Measurements from ENCODE around the gene CRAMP1. TPM values are rescaled to one million over a fixed set of nuclear protein-coding genes. Genes with fewer than 3 reads are reported as not detected.

Gene CRAMP1
- total RNA-seq, 1 experiment from 2014 or later = 28.8 TPM

GRCh38 chr16:1619976-1620375, 7.8 kb downstream of the CRAMP1 start:
- no peak for ATAC-seq
- no peak overlapping the region for H3K27ac ChIP-seq (ENCODE audit: low read length)
- no peak overlapping the region for H3K4me3 ChIP-seq (ENCODE audit: low read depth in 2 of 2, low read length in 2 of 2)
- ChIA-PET CTCF (interaction anchor here (0.6 kb wide), 1 partner anchor 273 kb away, joined by 3 read pairs; no protein-coding TSS in a partner anchor), POLR2A (no interaction called here)
- no TSS peak for BruUV-seq (replicated peaks)
- no peaks in the 10 kb centered on the region for H3K27me3 ChIP-seq (ENCODE audit: control insufficient read depth, insufficient read depth, low read length)
- no peak for TF ChIP-seq CTCF (IDR thresholded peaks at IDR 0.05)
- TF ChIP-seq TCF7L2 (IDR thresholded peaks at IDR 0.05; ENCODE audit: low read depth, low read length) = no peak
- TF ChIP-seq POLR2AphosphoS5 (IDR thresholded peaks at IDR 0.05; ENCODE audit: low read depth, low read length) = no peak
- no peak for TF ChIP-seq SIN3A (IDR thresholded peaks at IDR 0.05; ENCODE audit: borderline replicate concordance, insufficient read depth, low read depth, low read length)
- TF ChIP-seq REST (IDR thresholded peaks at IDR 0.05; ENCODE audit: insufficient read depth in 1 of 2, low read depth in 2 of 2, low read length in 1 of 2) = no peak
- peaks cover 13% of the 10 kb centered on the region for H3K36me3 ChIP-seq (ENCODE audit: control insufficient read depth, insufficient read depth, low read length)
- H3K9me3 ChIP-seq (ENCODE audit: control insufficient read depth, insufficient read depth, low read depth, low read length) = no peaks in the 10 kb centered on the region
- intact Hi-C loops (cut with micrococcal nuclease; ENCODE audit: unreplicated experiment) (no loop called here), in situ Hi-C loops (cut with HindIII; ENCODE audit: low pct_unique_long_range_greater_than_20kb, low sequenced_read_pairs) (no loop called here)
- DNase-seq (ENCODE audit: low read depth, low spot score) = no peak
- H3K4me1 ChIP-seq (ENCODE audit: control insufficient read depth, insufficient read depth, low read length) = peaks cover 10% of the 10 kb centered on the region

- no TSS peak for BruUV-seq (replicated peaks)
- ATAC-seq (no peak), DNase-seq (ENCODE audit: low read depth, low spot score) (no peak)
- Histone ChIP-seq H3K27ac (ENCODE audit: low read length) (no peak overlapping the region), H3K36me3 (ENCODE audit: control insufficient read depth, insufficient read depth, low read length) (peaks cover 16% of the 10 kb centered on the region), H3K9me3 (ENCODE audit: control insufficient read depth, insufficient read depth, low read depth, low read length) (no peaks in the 10 kb centered on the region), H3K4me1 (ENCODE audit: control insufficient read depth, insufficient read depth, low read length) (peaks cover 6% of the 10 kb centered on the region), H3K27me3 (ENCODE audit: control insufficient read depth, insufficient read depth, low read length) (no peaks in the 10 kb centered on the region), H3K4me3 (ENCODE audit: low read depth in 2 of 2, low read length in 2 of 2) (no peak overlapping the region)
- in situ Hi-C loops (cut with HindIII; ENCODE audit: low pct_unique_long_range_greater_than_20kb, low sequenced_read_pairs) (no loop called here), intact Hi-C loops (cut with micrococcal nuclease; ENCODE audit: unreplicated experiment) (no loop called here)
- ChIA-PET CTCF (interaction anchor here (0.6 kb wide), 1 partner anchor 273 kb away, joined by 3 read pairs; no protein-coding TSS in a partner anchor), POLR2A (no interaction called here)
- TF ChIP-seq POLR2AphosphoS5 (IDR thresholded peaks at IDR 0.05; ENCODE audit: low read depth, low read length) (no peak), SIN3A (IDR thresholded peaks at IDR 0.05; ENCODE audit: borderline replicate concordance, insufficient read depth, low read depth, low read length) (no peak), TCF7L2 (IDR thresholded peaks at IDR 0.05; ENCODE audit: low read depth, low read length) (no peak), CTCF (IDR thresholded peaks at IDR 0.05) (no peak), REST (IDR thresholded peaks at IDR 0.05; ENCODE audit: insufficient read depth in 1 of 2, low read depth in 2 of 2, low read length in 1 of 2) (no peak)
These were observed 8.2 kb downstream of the CRAMP1 start for GRCh38 chr16:1620391-1620790.
